ENCODE results near the gene RAMP1.
A peak's percentile ranks its signal among the peaks of the same experiment; 100 is the strongest.
"Not testable (repeated sequence)": the region's sequence is repeated elsewhere in the genome, so short reads cannot be mapped to it uniquely, and the experiment has no call there.

RAMP1 gene

GRCh38 chr2:237859533-237860272 lies at the start of gene RAMP1:
Gene RAMP1 (plus strand): TSS chr2:237859623. CDS start chr2:237859676, 53 bp downstream.
- no peak for DNase-seq

GRCh38 chr2:237815637-237816036 lies 43.8 kb upstream of the RAMP1 start:
- no peak for DNase-seq

DNA sequence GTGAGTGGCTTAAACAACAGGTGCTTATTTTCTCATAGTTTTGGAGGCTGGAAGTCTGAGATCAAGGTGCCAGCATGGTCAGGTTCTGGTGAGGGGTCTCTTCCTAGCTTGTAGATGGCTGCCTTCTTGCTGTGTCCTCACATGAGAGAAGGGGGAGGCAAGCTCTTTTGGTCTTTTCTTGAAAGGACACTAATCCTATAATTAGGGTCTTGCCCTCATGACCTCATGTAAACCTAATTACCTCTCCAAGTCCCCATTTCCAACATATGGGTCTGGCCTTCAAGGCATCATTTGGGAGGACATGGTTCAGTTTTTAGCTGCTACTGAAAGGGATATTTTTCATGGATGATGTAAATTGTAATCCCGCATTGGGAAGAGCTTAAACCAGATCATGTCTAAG lies 42.9 kb upstream of the RAMP1 start:
- DNase-seq: no peak

DNA sequence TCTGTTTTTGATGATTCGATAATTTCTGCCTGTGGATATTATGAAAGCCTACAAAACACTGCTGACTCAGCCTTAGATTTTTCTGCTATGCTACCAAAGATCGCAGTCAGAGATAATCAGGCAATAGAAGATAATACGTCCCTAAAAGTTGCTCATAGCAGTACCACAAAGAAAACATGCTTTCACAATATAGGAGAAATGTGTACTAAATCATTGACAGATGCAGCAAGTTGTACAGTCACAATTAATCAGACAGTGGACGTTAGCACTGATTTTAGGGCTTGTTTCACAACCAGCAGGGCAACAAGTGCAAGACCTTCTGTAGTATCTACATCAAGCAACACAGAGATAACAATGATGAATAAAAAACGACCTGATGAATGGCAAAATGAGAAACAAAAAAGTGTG lies 41.4 kb upstream of the RAMP1 start:
- DNase-seq: peak; percentile 14

GRCh38 chr2:237819231-237819630 lies 40.2 kb upstream of the RAMP1 start:
- no peak for DNase-seq

- no peak for DNase-seq
Measured at GRCh38 chr2:237820421-237820820, 39.0 kb upstream of the RAMP1 start.

- DNase-seq: no peak
Measured at GRCh38 chr2:237823544-237823943, 35.9 kb upstream of the RAMP1 start.

DNA sequence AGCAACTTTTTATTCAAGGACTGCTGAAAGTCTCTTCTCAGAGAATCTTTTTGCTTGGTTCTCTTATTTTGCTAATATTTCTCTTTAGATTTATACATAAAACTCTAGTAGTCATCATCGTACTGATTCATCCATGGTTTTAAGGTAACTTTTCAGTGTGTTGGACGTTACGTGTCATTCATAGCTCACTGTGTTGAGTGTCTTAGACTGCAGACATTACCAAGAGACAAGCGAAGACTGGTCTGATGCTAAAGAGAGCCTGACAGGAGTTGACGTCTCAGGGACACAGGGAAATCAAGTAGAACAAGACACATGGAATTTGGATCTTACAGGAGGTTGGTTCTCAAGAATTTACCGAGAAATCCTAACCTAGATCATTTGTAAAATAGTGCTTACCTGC lies 35.3 kb upstream of the RAMP1 start:
- DNase-seq: no peak

DNA sequence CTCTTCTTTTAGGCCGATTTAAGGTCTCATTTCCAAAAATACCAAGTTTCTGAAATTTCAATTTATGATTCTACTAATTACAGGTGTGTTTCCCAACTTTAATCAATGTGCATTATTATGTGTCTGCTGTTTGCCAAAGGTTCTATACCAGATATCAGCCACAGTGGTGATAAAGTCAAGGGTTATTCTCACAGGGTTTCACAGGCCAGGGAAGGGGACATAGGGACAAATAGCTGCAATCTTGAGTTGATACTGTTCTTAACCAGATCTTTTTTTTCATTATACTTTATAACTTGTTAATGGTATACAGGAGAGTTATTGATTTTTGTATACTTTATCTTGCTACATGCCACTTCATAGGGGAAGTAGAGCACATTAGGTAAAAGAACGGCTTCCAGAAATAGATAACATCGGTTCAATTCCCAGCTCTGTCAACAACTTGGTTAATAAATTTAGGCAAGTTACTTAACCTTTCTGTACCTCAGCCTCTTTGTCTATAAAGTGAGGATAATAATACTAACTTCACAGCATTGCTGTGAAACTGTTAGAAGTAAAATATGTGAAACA lies 31.9 kb upstream of the RAMP1 start:
- no peak for DNase-seq

GRCh38 chr2:237830522-237830921 lies 28.9 kb upstream of the RAMP1 start:
- no peak for DNase-seq

GRCh38 chr2:237833546-237833945 lies 25.9 kb upstream of the RAMP1 start:
- DNase-seq: no peak

GRCh38 chr2:237835372-237835771 lies 24.1 kb upstream of the RAMP1 start:
- DNase-seq: no peak

GRCh38 chr2:237841051-237841450 lies 18.4 kb upstream of the RAMP1 start:
- no peak for DNase-seq

DNA sequence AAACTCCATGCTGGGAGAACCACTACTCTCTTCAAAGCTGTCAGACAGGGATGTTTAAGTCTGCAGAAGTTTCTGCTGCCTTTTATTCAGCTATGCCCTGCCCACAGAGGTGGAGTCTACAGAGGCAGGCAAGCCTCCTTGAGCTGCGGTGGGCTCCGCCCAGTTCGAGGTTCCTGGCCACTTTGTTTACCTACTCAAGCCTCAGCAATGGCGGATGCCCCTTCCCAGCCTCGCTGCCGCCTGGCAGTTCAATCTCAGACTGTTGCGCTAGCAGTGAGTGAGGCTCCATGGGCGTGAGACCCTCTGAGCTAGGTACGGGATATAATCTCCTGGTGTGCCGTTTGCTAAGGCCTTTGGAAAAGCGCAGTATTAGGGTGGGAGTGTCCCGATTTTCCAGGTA lies 10.5 kb upstream of the RAMP1 start:
- DNase-seq: not testable (repeated sequence)

DNA sequence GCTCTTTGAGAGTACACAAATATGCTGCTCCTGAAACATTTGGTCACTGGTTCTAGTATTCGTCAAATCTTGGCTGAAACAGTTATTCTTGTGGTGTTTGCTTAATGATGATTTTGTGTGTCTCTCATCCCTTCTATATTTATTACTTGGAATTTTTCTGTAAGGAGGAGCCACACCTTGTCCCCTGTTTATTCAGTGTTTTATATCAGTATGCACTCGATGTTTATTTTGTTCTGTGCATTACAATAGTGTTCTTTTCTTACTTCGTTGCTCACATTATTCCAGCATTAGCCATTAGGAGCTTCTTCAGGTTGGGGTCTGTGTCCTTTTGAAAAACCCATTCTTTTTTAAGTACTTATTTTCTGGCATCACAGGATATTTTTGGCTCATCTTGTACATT lies 5.1 kb upstream of the RAMP1 start:
- DNase-seq: no peak

- DNase-seq: no peak
Measured at GRCh38 chr2:237857791-237858190, 1.6 kb upstream of the RAMP1 start.

- peak; percentile 80 for DNase-seq
Measured at GRCh38 chr2:237858294-237859081, 935 bp upstream of the RAMP1 start.

- DNase-seq: no peak
Measured at GRCh38 chr2:237859082-237859433, 365 bp upstream of the RAMP1 start.

DNA sequence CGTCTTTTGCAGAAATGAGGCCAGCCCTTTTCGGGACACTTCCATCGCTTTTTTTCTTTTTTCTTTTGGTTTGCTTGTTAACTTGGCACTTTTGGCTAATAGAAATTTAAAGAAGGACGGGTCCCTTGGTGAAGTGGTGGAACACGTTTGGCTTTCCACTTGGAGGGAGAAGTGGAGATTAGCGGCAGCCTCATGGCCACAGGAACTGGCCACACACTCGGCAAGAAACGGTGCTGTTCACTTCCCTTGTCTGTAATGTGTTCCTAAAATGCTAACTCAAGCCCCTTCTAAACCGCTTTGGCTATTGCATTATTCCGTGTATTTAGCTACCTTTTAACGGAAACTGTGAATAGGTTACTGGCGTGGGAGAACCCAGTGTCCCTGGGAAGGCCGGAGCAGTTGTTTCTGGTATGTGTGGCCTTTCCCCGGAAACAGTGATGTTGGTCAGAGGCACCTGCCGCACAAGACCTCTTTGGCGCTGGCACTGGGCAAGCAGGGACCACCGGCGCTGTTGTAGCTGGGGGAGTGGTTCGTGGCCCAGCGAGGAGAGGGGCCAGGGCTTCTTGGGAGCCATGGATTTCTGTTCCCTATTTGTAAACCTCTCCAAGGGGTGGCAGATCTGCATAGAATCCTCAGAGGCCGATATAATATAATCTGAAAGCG lies 981 bp downstream of the RAMP1 start:
- DNase-seq: no peak

- DNase-seq: no peak
Measured at GRCh38 chr2:237861875-237862527, 2.6 kb downstream of the RAMP1 start.

GRCh38 chr2:237862528-237862895 lies 3.1 kb downstream of the RAMP1 start:
- DNase-seq: no peak

DNA sequence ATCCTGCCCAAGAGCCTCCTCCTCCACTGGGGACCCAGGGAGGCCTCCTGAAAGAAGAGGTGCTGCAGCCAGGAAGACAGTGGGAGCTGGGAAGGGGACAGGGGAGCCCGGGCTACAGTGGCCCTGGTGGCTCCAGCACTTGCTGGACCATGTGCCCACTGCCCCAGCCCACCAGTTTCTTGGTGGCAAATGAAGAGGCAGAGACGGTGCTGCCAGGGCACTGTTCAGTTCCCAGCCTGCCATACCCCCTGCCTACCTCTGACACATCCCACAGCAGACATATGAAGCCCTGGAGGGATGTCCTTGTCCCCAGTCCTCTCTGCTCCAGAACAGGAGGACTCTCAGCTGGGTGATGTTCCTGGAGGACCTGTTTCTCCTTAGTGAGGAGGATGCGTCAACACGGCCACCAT lies 3.7 kb downstream of the RAMP1 start:
- DNase-seq: no peak

Measured in hematopoietic multipotent progenitor cell treated with erythropoietin and hydrocortisone succinate and interleukin-3 and kit ligand, for 8 days (in vitro differentiated cells).